Mammary epithelial cell (primary cell): ENCODE results near the gene OR4N5.

Source experiments
- CTCF ChIP-seq, 2 donors: IDR thresholded peaks in 1 of 2; conservative IDR thresholded peaks in 1 of 2; 2 replicates each; pipeline ENCODE4 v1.5.1; 2011 to 2012; ENCODE audit warnings: inconsistent platforms in 2 of 2, low read length in 2 of 2, mild to moderate bottlenecking in 2 of 2, control low read depth in 1 of 2, low read depth in 1 of 2; ENCODE audit not compliant: insufficient read depth in 1 of 2; ENCODE audit errors: extremely low read depth in 1 of 2
- EZH2 ChIP-seq: IDR thresholded peaks from 2 replicates; pipeline ENCODE4 v1.6.1; 2012; ENCODE audit warnings: low read length, inconsistent platforms, borderline replicate concordance

GRCh38 chr14:20180486-20180885 lies 41.9 kb downstream of the OR4N5 start:
- TF ChIP-seq CTCF (conservative IDR thresholded peaks at IDR 0.05 in 1 of 2, IDR thresholded peaks at IDR 0.05 in 1 of 2; ENCODE audit: extremely low read depth in 1 of 2, insufficient read depth in 1 of 2, low read depth in 1 of 2, low read length in 2 of 2) (no peak), EZH2 (no peak)
